ENCODE measurements around the gene LPP.
"Not testable (repeated sequence)": the region's sequence is repeated elsewhere in the genome, so short reads cannot be mapped to it uniquely, and the experiment has no call there.

LPP gene

GRCh38 chr3:188401244-188401993 lies 247.5 kb downstream of the LPP start:
- no peak for DNase-seq (ENCODE audit: low read depth)

DNA sequence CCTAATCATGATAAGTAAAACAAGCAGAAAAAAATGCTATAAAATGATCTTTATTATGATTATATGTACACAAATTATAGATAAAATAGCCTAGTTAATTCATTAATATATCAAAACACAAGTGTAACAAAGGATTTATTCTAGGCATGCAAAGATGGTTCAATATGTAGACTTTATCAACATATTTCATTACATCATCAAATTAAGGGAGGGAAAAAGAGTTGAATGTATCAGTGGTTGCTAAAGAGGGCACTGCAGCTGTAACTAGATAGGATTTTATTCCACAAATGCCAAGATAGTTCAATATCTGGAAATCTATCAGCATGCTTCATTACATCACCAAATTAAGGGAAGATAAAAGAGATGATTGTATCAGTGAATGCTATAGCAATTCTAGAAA lies 248.3 kb downstream of the LPP start:
- no peak for DNase-seq (ENCODE audit: low read depth)

- no peak for DNase-seq (ENCODE audit: low read depth)
Measured at GRCh38 chr3:188403404-188403803, 249.4 kb downstream of the LPP start.

- DNase-seq (ENCODE audit: low read depth) = no peak
Measured at GRCh38 chr3:188404124-188404523, 250.2 kb downstream of the LPP start.

DNA sequence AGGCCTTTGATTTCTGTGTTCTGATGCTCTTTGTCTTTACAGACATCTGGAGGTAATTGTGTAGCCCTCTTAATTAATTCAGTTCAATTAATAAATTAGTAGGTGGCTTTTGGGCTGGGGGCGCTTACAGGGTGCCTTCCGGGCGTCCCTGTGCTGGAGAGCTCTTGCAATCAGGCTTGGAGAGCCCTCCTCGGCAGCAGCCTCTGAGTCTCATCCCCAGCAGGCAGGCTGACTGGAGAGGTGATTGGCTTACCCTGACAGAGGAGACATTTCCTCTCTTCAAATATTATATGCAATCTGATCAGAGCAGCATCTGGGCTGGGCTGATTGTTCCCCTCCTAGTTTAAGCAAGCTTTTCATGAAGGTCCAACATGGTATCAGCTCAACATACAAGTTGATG lies 250.7 kb downstream of the LPP start:
- no peak for DNase-seq (ENCODE audit: low read depth)

DNA sequence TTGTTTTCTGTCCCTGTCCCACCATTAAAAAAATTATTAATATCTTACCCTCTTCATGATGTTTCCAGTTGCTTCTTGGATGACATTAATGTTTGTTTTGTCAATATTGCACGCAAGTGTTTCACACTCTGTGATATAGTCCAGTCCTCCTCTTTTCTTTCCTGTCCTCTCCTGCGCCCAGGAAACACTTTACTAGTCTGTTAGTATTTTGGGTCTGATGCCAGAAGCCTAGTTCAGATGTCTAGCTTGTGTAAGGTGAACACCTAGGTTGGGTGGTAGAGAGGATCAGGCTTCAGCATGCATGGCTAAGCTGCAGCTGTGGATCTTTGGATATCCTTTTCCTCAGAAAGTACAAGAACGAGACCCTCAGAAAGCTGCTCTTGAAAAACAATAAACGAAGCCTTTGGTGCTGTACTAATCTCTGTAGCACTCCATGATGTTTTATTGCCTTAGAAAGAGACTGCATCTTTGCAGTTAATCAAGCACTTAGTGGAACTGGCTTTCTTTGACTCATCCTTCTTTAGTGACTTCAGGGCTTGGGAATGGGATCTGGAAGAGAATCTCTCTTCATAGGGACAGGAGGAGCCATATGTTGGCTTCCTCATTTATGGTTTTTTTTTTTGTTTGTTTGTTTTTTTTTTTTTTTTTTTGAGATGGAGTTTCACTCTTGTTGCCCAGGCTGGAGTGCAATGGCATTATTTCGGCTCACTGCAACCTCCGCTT lies 253.4 kb downstream of the LPP start:
- DNase-seq (ENCODE audit: low read depth) = no peak

- DNase-seq (ENCODE audit: low read depth) = no peak
Measured at GRCh38 chr3:188408831-188409230, 254.9 kb downstream of the LPP start.

DNA sequence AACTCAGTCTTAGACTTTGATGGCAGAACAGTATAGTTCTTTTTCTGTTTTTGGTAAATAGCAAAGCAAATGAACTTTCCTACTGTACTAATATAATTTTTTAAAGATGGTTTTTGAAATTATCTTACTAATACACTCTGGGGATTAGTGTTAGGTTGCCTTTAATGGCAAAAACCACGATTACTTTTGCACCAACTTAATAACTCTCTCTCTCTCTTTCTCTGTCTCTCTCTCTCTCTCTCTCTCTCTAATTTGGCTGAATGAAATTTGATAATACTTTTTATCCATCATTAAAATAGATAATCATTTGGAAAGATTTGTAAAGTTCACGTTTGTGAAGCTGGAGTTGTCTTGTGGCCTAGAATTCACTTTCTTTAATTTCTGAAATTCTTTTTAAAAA lies 257.8 kb downstream of the LPP start:
- no peak for DNase-seq (ENCODE audit: low read depth)

GRCh38 chr3:188415196-188415595 lies 261.2 kb downstream of the LPP start:
- DNase-seq (ENCODE audit: low read depth) = no peak

- no peak for DNase-seq (ENCODE audit: low read depth)
Measured at GRCh38 chr3:188416041-188416440, 262.1 kb downstream of the LPP start.

- DNase-seq (ENCODE audit: low read depth) = no peak
Measured at GRCh38 chr3:188417271-188417696, 263.3 kb downstream of the LPP start.

GRCh38 chr3:188417766-188418165 lies 263.8 kb downstream of the LPP start:
- DNase-seq (ENCODE audit: low read depth) = no peak

DNA sequence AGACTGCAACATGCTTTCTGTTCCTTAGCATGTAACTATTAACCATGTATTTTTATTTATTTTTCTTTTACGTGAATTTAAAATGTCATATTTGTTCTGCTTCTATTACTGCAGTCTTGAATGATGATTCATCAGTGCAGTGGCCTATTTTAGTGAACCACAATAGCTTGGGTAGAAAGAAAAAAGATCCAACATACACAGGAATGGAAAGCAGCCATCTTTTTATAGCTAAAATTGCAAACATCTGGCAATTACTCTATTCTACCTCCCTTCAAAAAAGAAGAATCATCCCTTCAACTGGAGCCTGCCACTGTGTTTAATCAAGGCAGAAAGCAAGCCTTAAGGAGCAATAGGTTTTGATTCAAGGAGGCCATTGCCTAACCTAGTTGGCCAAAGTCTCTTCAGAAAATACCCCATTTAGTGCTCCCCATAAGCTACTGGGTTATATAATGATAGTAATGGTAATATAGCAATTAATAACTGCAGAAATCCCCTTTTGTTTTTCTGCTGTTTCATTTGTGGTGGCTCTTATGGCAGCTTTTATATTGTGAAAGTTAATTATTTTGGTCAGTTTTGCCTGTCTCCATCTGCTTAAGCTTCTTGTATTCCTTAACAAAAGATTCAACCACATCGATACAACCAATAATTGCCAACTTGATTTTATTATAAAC lies 267.3 kb downstream of the LPP start:
- DNase-seq (ENCODE audit: low read depth) = peak; percentile 79

- DNase-seq (ENCODE audit: low read depth) = no peak
Measured at GRCh38 chr3:188421836-188422540, 268.0 kb downstream of the LPP start.

DNA sequence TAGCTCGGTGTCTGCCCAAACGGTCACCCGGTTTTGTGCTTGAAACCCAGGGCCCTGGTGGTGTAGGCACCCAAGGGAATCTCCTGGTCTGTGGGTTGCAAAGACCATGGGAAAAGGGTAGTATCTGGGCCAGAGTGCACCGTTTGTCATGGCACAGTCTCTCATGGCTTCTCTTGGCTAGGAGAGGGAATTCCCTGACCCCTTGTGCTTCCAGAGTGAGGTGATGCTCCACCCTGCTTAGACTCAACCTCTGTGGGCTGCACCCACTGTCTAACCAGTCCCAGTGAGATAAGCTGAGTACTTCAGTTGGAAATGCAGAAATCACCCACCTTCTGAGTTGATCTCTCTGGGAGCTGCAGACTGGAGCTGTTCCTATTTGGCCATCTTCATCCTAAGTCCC lies 274.0 kb downstream of the LPP start:
- not testable (repeated sequence) for DNase-seq (ENCODE audit: low read depth)

GRCh38 chr3:188431040-188431439 lies 277.1 kb downstream of the LPP start:
- DNase-seq (ENCODE audit: low read depth) = no peak

DNA sequence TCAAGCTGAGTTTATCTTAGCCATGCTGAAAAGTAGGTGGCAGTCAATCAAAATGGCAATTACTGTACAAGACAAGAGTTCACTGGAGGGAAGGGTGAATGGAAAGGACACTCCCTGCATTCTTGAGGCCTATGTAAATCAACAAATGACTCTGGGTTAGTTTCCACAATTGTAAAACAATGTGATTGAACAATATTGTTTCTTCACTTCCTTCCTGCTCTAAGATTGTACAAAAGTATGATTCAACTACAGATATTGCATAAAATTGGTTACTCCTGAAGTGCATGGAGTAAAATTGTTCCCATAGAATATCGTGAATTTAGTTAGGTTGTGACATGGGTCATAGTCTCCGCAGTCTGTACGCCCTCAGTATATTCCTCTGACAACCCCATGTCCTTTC lies 277.6 kb downstream of the LPP start:
- no peak for DNase-seq (ENCODE audit: low read depth)

DNA sequence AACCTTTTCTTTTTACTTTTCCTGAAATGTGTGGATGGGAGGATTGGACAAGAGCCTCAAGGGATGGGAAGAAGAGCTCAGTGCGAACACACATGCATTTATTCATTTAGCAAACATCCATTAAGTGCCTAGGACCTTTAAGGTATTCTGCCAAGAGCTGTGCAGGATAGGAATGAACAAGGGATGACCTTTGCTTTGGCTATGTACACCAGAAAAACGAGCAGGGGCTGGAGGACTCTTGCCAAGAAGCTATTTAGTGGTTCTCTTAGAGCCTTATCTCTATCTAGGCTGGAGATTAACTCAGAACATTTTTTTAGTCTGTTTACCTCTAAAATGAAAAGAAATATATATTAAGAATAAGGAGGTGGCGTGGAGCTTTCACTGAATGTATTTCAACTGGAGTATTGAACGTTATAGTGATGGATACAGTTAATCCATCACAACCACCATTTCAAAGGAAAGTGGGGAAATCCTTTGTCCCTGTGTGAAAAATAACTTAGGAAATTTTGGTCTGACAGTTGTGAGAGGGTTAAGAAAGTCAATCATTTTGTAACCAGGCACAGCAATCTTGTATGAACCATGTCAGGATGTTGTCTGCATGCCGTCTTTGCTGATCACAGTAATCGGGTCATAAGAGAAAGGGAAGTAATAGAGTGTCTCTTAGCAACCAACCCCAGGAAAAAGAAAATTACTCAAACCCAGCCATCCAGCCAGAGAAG lies 279.0 kb downstream of the LPP start:
- DNase-seq (ENCODE audit: low read depth) = no peak

- no peak for DNase-seq (ENCODE audit: low read depth)
Measured at GRCh38 chr3:188433521-188434150, 279.7 kb downstream of the LPP start.

DNA sequence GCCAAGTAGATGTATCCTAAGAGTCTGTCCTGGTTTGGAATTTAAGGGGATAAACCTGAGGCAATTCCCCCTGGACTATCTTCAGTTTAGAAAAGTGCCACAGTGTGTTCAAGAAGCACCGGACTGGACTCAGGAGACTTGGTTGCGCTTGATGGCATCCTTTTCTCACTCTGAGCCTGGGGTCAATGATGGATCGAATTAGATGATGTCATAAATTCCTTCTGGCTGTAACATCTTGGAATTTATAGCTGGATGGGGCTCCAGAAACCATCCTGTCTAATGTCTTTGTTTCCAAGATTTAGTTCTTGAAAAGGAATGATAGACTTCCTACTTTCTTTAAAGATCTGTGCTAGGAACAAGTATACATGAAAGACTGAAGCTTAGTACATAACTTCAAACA lies 280.6 kb downstream of the LPP start:
- no peak for DNase-seq (ENCODE audit: low read depth)

GRCh38 chr3:188435266-188435665 lies 281.3 kb downstream of the LPP start:
- no peak for DNase-seq (ENCODE audit: low read depth)

All from non-pigmented ciliary epithelial cell (primary cell).